HepG2 (cell line): ENCODE measurements around the gene LRRC25. TPM values are rescaled to one million over a fixed set of nuclear protein-coding genes. Genes with fewer than 3 reads are reported as not detected.

ENCODE experiments used
- FOXA1 ChIP-seq, 2 experiments: fragments of 450-650 bp in 1 of 2; sonication (generic) in 1 of 2; formaldehyde crosslinking in 1 of 2; IDR thresholded peaks; 2 replicates each; pipeline versions ENCODE4 v1.4.0 to v1.6.1; 2016 to 2020; ENCODE audit warnings: missing genetic modification reagents in 1 of 2
- FOXK2 ChIP-seq: fragments of 450-650 bp; IDR thresholded peaks from 2 replicates; pipeline ENCODE4 v1.6.1; 2016
- IRX3 ChIP-seq: sonication (generic); formaldehyde crosslinking; IDR thresholded peaks from 2 replicates; pipeline ENCODE4 v1.8.1; 2023; ENCODE audit warnings: mild to moderate bottlenecking, low read depth, missing genetic modification reagents, borderline replicate concordance
- KDM5B ChIP-seq: sonication (generic); formaldehyde crosslinking; IDR thresholded peaks from 2 replicates; pipeline ENCODE4 v1.4.0; 2020; ENCODE audit warnings: missing genetic modification reagents, mild to moderate bottlenecking, borderline replicate concordance
- U2AF1 ChIP-seq: fragments of 200-400 bp; formaldehyde crosslinking; optimal IDR thresholded peaks from 2 replicates; pipeline ENCODE3; 2017; ENCODE audit warnings: mild to moderate bottlenecking, low read depth, low read length
- ZNF530 ChIP-seq: sonication (generic); formaldehyde crosslinking; IDR thresholded peaks from 2 replicates; pipeline ENCODE4 v1.5.0; 2020; ENCODE audit warnings: low read depth, mild to moderate bottlenecking, missing genetic modification reagents
- ZNF564 ChIP-seq: sonication (generic); formaldehyde crosslinking; IDR thresholded peaks from 2 replicates; pipeline ENCODE4 v1.8.1; 2023; ENCODE audit warnings: mild to moderate bottlenecking, missing genetic modification reagents
- polyA plus RNA-seq, 8 experiments: library from polyadenylated mRNA; depleted of rRNA in 3 of 8; stranded (reverse) in 7 of 8; unstranded in 1 of 8; fragments of >200 nt; fragmentation: Illumina TruSeq in 4 of 8; extraction: Trizol in 4 of 8; gene quantifications; 2 replicates each; pipeline versions ENCODE4 v1.2.1 to v1.2.3, GENCODE V29; 2011 to 2016; ENCODE audit warnings: low read depth in 4 of 8, missing spikeins in 1 of 8, mixed read lengths in 1 of 8; ENCODE audit not compliant: insufficient read depth in 1 of 8
- total RNA-seq, 5 experiments: library from RNA; depleted of rRNA; stranded (reverse); fragments of >200 nt; fragmentation: Illumina TruSeq; extraction: Trizol; gene quantifications; 2 replicates each; pipeline ENCODE4 v1.2.3, GENCODE V29; 2016; ENCODE audit warnings: low read depth in 1 of 5
- TF ChIP-seq, protein P1 (sequence below), 2 experiments: IDR thresholded peaks; 2 replicates each; pipeline ENCODE4 v1.6.1; 2011 to 2012; ENCODE audit warnings: low read length in 2 of 2, borderline replicate concordance in 1 of 2, low read depth in 1 of 2, mild to moderate bottlenecking in 1 of 2, moderate library complexity in 1 of 2
- TF ChIP-seq, protein P2 (sequence below): sonication (generic); formaldehyde crosslinking; IDR thresholded peaks from 2 replicates; pipeline ENCODE4 v1.8.1; 2023; ENCODE audit warnings: mild to moderate bottlenecking, missing genetic modification reagents
- TF ChIP-seq, protein P3 (sequence below): sonication (generic); formaldehyde crosslinking; IDR thresholded peaks from 2 replicates; pipeline ENCODE4 v1.9.0; 2021; ENCODE audit warnings: missing genetic modification reagents, borderline replicate concordance
- TF ChIP-seq, protein P4 (sequence below): sonication (generic); formaldehyde crosslinking; IDR thresholded peaks from 2 replicates; pipeline ENCODE4 v1.4.0; 2020; ENCODE audit warnings: missing genetic modification reagents, borderline replicate concordance
- TF ChIP-seq, protein P5 (sequence below): IDR thresholded peaks from 2 replicates; pipeline ENCODE4 v1.6.1; 2016
- TF ChIP-seq, protein P6 (sequence below): sonication (generic); formaldehyde crosslinking; IDR thresholded peaks from 2 replicates; pipeline ENCODE4 v1.4.0; 2020; ENCODE audit warnings: missing genetic modification reagents, borderline replicate concordance

LRRC25 gene
- total and polyA plus RNA-seq, 2 of the 13 experiments (the other 11 are each of a cell fraction or from before 2014, with no cell fraction given): 0.13 to 0.53 TPM

DNA sequence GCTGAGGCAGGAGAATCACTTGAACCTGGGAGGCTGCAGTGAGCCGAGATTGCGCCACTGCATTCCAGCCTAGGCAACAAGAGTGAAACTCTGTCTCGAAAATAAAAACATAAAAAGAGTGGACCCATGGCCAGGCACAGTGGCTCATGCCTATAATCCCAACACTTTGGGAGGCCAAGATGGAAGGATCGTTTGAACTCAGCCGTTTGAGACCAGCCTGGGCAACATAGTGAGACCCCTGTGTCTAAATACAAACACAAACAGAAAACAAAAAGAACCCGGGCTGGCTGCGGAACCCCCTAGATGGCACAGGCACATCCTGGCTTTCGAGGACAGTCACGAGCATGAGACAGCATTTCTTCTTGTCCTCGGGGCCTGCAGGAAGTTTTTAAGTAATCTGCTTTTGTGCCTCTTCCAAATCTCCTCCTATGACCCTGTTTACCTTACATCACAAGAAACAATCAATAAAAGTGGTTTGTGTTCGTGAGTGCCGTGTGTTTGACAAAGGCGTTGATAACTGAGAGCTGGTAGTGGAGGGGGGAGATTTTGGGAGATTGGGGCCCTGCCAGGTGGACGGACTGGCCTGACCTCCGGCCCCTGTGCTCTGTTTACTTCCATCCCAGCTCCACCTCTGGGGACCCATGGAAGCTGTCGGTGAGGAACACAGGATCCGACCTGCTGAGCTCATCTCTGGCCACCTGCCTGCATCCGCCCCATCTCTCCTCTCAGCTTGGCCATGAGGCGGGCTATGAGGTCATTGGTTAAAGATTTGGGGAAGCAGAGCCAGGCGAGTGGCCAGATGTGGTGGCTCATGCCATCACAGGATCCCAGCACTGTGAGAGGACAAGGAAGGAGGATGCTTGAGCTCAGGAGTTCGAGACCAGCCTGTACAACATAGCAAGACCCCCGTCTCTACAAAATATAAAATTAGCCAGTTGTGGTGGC lies 17.3 kb downstream of the LRRC25 start (continued):
- TF ChIP-seq, protein P1, sequence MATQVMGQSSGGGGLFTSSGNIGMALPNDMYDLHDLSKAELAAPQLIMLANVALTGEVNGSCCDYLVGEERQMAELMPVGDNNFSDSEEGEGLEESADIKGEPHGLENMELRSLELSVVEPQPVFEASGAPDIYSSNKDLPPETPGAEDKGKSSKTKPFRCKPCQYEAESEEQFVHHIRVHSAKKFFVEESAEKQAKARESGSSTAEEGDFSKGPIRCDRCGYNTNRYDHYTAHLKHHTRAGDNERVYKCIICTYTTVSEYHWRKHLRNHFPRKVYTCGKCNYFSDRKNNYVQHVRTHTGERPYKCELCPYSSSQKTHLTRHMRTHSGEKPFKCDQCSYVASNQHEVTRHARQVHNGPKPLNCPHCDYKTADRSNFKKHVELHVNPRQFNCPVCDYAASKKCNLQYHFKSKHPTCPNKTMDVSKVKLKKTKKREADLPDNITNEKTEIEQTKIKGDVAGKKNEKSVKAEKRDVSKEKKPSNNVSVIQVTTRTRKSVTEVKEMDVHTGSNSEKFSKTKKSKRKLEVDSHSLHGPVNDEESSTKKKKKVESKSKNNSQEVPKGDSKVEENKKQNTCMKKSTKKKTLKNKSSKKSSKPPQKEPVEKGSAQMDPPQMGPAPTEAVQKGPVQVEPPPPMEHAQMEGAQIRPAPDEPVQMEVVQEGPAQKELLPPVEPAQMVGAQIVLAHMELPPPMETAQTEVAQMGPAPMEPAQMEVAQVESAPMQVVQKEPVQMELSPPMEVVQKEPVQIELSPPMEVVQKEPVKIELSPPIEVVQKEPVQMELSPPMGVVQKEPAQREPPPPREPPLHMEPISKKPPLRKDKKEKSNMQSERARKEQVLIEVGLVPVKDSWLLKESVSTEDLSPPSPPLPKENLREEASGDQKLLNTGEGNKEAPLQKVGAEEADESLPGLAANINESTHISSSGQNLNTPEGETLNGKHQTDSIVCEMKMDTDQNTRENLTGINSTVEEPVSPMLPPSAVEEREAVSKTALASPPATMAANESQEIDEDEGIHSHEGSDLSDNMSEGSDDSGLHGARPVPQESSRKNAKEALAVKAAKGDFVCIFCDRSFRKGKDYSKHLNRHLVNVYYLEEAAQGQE (IDR thresholded peaks at IDR 0.05; ENCODE audit: borderline replicate concordance in 1 of 2, low read depth in 1 of 2, low read length in 2 of 2): peak in 1 of 2 experiments; percentile 82; a peak in 2 of 4 replicates
- TF ChIP-seq, protein P2, sequence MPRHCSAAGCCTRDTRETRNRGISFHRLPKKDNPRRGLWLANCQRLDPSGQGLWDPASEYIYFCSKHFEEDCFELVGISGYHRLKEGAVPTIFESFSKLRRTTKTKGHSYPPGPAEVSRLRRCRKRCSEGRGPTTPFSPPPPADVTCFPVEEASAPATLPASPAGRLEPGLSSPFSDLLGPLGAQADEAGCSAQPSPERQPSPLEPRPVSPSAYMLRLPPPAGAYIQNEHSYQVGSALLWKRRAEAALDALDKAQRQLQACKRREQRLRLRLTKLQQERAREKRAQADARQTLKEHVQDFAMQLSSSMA: peak; percentile 78; the same call in 1 of the 2 replicates
- TF ChIP-seq, protein P3, sequence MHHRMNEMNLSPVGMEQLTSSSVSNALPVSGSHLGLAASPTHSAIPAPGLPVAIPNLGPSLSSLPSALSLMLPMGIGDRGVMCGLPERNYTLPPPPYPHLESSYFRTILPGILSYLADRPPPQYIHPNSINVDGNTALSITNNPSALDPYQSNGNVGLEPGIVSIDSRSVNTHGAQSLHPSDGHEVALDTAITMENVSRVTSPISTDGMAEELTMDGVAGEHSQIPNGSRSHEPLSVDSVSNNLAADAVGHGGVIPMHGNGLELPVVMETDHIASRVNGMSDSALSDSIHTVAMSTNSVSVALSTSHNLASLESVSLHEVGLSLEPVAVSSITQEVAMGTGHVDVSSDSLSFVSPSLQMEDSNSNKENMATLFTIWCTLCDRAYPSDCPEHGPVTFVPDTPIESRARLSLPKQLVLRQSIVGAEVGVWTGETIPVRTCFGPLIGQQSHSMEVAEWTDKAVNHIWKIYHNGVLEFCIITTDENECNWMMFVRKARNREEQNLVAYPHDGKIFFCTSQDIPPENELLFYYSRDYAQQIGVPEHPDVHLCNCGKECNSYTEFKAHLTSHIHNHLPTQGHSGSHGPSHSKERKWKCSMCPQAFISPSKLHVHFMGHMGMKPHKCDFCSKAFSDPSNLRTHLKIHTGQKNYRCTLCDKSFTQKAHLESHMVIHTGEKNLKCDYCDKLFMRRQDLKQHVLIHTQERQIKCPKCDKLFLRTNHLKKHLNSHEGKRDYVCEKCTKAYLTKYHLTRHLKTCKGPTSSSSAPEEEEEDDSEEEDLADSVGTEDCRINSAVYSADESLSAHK (CRISPR knock-in tag): no peak
- TF ChIP-seq U2AF1 (no peak), FOXK2 (peak; percentile 93), ZNF530 (CRISPR knock-in tag) (no peak), IRX3 (CRISPR knock-in tag) (no peak), ZNF564 (peak; percentile 91), KDM5B (CRISPR knock-in tag) (peak; percentile 77; the same call in 1 of the 2 replicates), FOXA1 (IDR thresholded peaks at IDR 0.05) (peak; percentile 74), FOXA1 (CRISPR knock-in tag; IDR thresholded peaks at IDR 0.05) (peak; percentile 92)
- TF ChIP-seq, protein P4, sequence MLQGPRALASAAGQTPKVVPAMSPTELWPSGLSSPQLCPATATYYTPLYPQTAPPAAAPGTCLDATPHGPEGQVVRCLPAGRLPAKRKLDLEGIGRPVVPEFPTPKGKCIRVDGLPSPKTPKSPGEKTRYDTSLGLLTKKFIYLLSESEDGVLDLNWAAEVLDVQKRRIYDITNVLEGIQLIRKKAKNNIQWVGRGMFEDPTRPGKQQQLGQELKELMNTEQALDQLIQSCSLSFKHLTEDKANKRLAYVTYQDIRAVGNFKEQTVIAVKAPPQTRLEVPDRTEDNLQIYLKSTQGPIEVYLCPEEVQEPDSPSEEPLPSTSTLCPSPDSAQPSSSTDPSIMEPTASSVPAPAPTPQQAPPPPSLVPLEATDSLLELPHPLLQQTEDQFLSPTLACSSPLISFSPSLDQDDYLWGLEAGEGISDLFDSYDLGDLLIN (CRISPR knock-in tag): peak; percentile 57; the same call in 1 of the 2 replicates
- TF ChIP-seq, protein P5, sequence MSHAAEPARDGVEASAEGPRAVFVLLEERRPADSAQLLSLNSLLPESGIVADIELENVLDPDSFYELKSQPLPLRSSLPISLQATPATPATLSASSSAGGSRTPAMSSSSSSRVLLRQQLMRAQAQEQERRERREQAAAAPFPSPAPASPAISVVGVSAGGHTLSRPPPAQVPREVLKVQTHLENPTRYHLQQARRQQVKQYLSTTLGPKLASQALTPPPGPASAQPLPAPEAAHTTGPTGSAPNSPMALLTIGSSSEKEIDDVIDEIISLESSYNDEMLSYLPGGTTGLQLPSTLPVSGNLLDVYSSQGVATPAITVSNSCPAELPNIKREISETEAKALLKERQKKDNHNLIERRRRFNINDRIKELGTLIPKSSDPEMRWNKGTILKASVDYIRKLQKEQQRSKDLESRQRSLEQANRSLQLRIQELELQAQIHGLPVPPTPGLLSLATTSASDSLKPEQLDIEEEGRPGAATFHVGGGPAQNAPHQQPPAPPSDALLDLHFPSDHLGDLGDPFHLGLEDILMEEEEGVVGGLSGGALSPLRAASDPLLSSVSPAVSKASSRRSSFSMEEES (CRISPR knock-in tag): peak; percentile 97
- TF ChIP-seq, protein P6, sequence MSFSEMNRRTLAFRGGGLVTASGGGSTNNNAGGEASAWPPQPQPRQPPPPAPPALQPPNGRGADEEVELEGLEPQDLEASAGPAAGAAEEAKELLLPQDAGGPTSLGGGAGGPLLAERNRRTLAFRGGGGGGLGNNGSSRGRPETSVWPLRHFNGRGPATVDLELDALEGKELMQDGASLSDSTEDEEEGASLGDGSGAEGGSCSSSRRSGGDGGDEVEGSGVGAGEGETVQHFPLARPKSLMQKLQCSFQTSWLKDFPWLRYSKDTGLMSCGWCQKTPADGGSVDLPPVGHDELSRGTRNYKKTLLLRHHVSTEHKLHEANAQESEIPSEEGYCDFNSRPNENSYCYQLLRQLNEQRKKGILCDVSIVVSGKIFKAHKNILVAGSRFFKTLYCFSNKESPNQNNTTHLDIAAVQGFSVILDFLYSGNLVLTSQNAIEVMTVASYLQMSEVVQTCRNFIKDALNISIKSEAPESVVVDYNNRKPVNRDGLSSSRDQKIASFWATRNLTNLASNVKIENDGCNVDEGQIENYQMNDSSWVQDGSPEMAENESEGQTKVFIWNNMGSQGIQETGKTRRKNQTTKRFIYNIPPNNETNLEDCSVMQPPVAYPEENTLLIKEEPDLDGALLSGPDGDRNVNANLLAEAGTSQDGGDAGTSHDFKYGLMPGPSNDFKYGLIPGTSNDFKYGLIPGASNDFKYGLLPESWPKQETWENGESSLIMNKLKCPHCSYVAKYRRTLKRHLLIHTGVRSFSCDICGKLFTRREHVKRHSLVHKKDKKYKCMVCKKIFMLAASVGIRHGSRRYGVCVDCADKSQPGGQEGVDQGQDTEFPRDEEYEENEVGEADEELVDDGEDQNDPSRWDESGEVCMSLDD (CRISPR knock-in tag): no peak; the same call in 1 of the 2 replicates
